NCI-H2227 treated with DMSO at 0.1 percent for 48 hours (cell line): ENCODE measurements around the gene FUBP3.
"Not testable (repeated sequence)": the region's sequence is repeated elsewhere in the genome, so short reads cannot be mapped to it uniquely, and the experiment has no call there.

ENCODE experiments used
- DNase-seq: peaks from one replicate; lab custom pipeline; 2025; lab: John Stamatoyannopoulos, UW

The FUBP3 gene

DNA sequence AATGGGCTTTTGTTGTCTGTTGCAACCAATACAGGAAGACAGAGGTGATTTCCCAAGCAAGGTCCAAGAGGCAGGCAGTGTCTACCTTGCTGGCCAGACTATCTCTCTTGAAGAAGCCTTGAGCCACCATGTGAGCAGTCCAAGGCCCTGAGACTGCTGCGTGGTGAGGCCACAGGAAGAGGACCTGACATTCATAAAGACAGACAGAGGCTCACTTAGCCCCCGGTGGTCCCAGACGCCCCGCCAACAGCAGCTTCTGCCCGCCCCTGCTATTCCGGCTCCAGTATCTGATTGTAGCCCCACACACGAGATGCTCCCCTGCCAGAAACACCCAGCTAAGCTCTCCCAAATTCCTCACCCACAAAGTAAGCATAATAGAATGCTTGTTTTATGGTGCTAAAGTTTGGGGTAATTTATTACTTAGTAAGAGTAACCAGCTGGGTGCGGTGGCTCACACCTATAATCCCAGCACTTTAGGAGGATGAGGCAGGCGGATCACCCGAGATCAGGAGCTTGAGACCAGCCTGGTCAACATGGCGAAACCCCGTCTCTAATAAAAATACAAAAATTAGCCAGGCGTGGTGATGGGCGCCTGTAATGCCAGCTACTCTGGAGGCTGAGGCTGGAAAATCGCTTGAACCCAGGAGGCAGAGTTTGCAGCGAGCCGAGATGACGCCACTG, 22.8 kb upstream of the FUBP3 start:
- no peak for DNase-seq

DNA sequence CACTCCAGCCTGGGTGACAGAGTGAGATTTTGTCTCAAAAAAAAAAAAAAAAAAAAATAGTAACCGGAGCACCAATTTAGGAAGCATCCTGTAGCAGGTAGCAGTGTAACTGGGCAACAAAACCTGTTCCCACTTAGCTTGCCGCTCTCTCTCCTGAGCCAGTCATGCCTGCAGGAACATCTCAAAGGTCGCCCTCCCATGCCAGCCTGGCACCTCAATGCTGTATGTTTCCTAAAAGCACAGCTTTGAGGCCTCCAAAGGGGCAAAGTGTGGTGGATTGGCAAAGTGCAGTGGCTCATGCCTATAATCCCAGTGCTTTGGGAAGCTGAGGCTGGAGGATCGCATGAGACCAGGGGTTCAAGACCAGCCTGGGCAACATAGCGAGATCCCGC, 22.3 kb upstream of the FUBP3 start:
- DNase-seq: no peak

DNA sequence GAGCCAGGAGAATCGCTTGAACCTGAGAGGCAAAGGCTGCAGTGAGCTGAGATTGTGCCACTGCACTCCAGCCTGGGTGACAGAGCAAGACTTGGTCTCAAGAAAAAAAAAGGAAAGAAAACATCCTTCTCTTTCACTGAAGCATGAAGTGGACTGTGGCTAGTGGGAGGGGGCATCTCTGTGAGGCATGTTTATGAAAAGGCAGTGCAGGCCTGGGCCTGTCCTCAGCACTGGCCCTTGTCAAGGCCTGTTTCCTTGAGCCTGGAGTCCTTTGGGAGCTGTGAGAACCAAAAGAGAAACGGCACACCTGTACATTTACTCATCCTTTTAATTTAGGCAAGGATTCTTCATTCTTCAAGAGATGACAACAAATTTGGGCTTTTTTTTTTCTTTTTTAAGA, 18.3 kb upstream of the FUBP3 start:
- DNase-seq: no peak

DNA sequence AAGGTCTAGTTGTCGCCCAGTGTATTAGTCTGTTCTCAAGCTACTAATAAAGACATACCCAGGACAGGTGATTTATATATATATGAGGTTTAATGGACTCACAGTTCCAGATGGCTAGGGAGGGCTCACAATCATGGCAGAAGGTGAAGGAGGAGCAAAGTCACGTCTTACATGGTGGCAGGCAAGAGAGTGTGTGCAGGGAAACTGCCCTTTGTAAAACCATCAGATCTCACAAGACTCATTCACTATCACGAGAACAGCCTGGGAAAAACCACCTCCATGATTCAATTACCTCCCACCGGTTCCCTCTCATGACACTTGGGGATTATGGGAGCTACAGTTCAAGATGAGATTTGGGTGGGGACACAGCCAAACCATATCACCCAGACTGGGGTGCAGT, 16.9 kb upstream of the FUBP3 start:
- not testable (repeated sequence) for DNase-seq

DNA sequence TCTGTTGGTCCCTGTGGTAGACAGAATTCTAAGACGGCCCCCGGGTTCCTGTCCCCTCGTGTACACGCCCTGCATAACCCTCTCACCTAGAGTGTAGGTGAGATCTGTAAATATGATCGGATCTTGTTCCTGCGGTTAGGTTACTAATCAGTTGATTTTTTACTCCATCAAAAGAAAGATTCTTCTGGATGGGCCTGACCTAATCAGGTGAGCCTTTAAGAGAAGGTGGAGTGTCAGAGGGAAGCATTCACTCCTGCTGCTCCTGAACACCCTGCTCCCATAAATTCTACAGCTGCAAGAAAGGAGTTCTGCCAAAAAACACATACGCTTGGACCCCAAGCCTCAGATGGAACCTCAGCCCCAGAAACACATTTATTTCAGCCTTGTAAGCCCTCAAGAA, 15.6 kb upstream of the FUBP3 start:
- no peak for DNase-seq

DNA sequence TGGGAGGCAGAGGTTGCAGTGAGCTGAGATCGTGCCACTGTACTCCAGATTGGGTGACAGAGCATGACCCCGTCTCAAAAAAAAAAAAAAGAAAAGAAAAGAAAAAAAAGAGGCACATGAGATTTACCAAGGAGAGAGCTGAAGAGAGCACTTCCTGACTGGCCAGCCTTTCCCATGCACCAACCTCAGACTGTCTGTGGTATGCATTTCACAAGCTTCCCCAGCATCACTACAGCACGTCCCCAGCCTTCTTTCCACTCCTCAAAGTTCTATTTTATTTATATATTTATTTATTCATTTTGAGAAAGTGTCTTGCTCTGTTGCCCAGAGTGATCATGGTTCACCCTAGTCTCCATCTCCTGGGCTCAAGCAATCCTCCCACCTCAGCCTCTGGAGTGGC, 13.6 kb upstream of the FUBP3 start:
- DNase-seq: no peak

DNA sequence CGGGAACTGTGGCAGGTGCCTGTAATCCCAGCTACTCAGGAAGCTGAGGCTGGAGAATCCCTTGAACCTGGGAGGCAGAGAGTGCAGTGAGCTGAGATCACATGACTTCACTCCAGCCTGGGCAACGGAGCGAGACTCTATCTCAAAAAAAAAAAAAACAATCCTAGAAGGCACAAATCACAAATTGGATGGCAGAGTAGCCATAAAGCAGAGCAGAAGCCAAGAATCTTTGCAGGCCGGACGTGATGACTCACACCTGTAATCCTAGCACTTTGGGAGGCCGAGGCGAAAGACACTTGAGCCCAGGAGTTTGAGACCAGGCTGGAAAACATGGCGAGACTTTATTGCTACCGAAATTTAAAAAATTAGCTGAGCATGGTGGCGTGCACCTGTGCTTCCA, 9.2 kb upstream of the FUBP3 start:
- DNase-seq: no peak

DNA sequence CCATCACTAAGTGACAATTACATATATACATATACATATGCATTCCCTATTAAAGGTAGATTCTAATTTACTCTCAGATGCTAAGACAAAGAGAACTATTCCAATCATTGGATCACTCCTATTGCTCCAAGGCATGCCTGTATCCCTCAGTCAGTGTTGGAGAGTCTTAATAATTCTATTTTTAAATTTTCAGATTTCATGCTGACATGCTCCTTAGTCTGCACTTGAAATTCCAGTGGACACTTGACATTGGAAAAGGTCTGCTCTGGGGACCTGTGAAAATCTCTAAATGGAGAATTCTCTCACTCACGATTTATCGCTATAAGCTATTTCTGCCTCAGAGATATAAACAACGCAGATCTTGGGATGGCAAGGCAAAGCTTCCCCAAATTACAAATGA, 3.9 kb upstream of the FUBP3 start:
- no peak for DNase-seq

DNA sequence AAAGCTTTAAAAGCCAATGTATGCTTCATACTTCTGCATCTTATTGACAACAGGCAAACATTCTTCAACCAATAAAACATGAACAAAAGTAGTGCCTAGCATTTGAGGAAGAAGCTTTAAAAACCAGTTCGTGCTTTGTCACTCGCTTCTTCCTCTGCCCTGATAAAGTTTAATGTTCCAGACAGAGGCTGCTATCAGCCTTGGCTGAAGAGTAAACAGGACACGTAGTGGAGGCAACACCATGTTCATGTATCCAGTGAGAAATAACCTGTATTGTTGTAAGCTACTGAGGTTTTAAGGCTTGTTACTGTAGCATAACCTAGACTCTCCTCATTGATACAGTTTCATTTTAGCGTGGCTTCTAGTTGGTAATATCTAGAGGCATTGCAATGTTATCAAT, 3.2 kb upstream of the FUBP3 start:
- no peak for DNase-seq

DNA sequence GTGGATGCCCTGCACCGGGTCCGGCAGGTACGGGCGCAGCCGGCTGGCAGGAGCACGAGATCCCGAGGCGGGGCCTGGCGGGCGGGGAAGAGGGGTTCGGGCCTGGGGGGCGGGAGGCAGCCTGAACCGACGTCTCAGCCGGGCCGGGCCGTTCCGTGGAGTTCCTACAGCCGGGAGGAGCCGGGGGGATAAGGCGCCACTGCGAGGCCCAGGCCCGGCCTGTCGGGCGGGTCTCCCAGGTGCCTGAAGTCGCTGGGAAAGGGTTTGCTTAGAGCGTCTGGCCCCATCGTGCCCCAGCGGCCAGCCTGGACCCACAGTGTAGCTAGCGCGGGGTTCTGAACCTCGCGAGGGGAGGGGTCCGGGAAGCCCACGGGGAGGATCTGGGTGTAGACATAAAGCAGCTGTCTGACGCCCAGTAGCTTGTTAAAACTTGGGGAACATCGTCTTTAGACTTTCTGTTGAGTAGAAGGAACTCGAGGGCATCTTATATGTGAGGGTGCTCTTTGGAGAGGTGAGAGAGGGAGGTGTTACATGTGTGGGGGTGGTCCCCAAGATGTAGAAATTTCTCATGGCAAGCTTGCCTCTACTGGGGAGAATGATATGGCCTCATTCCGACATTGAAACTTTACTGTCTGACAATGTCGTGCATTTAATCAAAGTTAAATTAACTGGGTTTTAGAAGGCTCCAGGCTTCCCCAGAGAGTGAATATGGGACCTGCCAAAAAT, 524 bp downstream of the FUBP3 start:
- no peak for DNase-seq

DNA sequence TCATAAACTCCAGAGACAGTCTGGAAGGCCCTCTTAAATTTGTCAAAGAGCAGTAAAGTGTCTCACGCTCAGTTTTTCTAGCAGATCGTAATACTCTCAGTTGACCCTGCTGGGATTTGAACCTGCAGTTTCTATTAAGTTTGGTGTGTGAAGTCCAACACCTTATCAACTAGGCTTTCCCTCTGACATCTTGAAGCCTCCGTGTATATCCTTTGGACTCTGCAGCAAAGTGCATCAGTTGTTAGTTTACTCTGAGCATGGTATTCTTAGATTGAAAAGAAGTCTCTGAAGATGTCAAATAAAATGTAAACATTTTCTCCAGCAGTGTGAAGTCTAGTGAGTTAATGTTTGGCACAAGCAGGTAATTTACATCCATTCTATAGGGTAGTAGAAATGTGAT, 2.4 kb downstream of the FUBP3 start:
- no peak for DNase-seq

DNA sequence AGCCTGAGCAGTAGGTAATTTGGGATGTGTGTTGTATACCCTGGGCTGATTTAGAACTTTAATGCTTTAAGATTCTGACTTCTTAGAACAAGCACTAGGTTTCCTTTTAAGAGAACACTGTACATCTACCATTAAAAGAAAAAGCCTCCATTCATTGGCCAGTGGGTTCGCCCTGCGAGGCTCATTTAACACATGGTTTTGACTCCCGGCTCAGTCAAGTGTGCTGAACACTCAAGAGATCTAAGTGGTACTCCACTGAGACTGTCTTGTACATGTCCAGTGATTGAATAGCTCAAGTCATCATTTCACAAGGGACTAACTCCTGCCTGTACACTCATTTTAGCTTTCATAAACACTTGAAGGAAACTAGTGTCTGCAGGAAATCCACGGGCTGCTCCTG, 3.9 kb downstream of the FUBP3 start:
- DNase-seq: no peak

DNA sequence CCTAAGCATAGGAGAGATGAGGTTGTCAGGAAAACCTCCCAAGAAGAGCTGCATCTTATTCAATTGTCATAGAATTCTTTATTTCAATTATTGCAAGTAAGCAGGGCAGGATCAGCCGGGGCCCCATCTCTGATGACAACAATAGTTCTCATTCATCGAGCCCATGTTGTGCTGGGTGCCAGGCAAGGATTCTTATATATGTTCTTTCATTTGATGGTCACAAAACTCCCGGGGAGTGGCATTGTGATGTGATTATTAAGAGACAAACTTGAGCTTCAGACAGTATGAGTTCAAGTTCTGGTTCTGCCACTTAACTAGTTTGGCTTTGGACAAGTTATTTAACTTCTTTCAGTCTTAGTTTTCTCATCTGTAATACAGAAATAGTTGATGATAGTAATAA, 8.5 kb downstream of the FUBP3 start:
- no peak for DNase-seq

DNA sequence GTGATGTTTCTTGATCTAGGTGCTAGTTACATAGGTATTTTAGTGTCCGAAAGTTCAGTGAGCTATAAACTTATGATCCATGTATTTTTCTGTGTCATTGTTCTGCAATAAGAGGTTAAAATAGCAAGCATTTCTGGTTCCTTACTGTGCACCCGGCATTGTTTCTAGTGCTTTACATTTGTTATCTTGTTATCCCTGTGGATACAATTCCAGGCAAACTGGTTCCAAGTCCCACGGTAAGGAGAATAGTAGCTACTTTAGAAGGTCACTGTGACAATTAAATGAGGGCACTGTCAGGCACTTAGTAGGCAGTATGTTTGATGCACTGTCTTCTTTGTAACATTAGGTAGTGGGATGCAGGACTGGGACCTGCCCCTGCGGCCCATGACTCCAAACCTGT, 9.0 kb downstream of the FUBP3 start:
- no peak for DNase-seq

DNA sequence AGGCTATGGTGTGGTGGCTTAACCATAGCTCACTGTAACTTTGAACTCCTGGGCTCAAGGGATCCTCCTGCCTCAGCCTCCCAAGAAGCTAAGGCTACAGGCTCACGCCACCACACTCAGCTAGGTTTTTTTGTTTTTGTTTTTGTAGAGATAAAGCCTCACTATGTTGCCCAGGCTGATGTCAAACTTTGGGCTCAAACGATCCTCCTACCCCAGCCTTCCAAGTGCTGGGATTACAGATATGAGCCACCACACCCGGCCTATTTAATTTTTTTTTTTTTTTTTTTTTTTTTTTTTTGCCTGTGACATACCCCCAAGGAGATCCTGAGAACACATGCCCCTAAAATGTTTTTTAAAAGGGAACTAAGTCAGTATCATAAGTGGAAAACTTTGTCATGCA, 10.4 kb downstream of the FUBP3 start:
- DNase-seq: no peak

DNA sequence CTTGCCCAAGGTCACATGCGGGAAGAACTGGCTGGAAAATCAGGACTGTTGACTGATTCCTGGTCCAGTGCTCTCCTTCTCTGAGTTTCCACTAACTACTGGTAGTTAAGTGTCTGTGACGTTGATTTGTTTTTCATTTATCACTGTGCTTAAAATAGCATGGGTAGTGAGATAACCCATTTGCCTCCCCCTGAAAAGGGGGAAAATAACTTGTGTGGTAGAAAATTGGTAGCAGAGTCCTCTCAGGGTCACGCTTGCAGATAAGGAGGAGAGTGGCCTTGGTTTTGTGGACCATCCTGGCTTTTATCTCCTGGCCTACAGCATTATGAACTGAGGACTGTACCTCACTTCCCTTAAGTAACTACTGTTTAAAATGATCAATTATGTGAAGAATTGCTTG, 10.9 kb downstream of the FUBP3 start:
- no peak for DNase-seq

DNA sequence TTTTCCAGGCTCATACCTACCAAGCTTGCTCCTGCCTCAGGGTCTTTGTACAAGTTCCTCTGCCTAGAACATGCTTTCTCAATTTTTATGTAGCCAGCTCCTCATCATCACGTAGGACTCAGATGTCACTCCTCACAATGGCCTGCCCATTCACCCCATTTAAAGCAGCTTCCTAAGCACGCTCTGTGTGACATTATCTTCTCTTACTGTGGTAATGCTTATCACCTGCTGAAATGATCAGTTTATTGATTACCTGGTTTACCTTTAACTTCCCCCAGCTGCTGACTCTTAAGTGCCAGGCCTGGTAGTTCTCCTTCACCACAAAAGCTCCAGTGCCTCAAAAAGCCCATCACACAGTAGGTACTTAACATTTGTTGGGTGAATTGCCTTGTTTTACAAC, 13.6 kb downstream of the FUBP3 start:
- no peak for DNase-seq

DNA sequence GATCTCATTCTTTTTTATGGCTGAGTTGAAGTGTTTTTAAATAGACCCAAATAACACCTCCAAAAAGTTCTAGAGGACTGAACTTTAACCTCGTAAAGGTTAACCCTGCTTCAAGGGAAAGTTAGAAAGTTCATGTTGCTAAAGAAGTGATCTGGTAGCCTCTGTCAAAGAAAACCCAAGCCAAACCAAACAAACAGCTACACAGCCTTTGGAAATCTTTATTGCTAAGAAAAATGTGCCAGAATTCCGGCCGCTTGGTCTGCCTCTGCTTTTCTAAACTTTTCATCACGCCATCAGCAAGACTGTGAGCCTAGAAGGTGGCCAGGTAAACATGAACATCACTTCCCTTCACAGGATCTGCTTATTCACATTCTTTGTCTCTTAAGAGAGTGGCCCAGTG, 17.9 kb downstream of the FUBP3 start:
- no peak for DNase-seq

DNA sequence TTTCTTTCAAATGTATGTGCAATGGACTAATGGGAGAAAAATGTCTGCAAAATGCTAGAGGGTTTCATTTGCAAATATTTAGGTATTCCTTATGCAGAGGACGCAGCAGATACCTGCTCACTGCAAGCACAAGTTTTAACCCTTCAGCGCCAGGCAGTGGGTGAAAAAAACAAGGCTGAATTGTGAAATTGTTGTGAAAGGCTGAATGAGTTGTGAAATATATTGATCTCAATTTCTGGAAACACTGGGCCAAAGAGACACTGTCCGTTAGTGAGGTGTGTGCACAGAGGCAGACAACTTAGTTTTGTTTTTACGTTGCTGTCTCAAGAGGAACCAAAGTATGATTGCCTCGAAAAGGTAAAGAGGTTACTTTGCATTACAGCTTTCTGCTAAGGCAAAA, 18.8 kb downstream of the FUBP3 start:
- DNase-seq: no peak

DNA sequence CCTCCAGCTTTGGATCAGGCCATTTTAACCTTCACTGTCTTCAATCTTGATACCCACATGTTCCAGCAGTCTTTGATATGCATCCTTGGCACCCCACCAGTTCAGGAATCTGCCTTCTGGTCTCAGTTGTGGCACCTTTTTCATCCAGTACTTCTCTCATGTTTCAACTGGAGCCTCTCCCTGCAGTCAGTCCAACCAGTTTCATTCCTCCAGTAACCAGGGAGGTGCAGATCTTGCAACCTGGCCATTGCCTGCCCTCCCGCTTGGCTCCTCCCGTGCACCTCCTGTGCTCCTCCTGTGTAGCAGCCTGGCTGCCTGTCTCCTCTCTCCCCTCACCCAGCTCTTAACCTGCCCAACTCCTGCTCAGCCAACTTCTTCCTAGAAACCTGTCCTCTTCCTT, 20.2 kb downstream of the FUBP3 start:
- no peak for DNase-seq

DNA sequence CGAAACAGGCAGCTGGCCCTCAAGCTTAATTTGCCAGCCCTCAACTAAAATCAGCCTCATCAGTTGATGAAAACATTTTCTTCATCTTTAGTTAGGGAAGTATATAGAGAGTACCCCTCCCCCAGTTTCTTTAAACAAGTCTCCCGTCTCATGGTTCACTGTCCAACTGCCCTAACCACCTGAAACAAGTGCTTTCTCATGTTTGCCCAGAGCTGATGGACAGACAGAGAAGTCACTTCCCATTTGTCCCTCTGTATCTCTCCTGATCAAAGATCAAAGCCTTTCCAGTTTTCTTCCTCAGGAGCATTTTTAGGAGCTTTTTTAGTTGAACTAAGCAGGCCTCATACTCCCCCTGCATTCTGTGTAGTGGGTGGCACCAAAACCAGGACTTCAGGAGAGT, 21.7 kb downstream of the FUBP3 start:
- DNase-seq: no peak

DNA sequence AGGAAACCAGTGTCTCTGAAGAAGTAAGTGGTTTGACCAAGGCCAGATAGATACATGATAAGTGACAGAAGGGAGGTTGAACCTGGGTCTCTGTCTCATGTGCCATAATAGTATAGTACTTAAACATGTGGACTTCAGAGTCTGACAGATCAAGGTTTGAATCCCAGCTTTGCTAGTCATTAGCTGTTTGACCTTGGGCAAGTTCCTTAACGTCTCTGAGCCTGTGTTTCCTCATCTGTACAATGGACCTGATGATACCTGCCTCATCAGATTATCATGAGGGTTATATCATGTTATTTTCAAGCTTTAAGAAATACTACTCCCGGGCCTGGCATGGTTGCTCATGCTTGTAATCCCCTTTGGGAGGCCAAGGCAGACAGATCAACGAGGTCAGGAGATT, 24.9 kb downstream of the FUBP3 start:
- no peak for DNase-seq

DNA sequence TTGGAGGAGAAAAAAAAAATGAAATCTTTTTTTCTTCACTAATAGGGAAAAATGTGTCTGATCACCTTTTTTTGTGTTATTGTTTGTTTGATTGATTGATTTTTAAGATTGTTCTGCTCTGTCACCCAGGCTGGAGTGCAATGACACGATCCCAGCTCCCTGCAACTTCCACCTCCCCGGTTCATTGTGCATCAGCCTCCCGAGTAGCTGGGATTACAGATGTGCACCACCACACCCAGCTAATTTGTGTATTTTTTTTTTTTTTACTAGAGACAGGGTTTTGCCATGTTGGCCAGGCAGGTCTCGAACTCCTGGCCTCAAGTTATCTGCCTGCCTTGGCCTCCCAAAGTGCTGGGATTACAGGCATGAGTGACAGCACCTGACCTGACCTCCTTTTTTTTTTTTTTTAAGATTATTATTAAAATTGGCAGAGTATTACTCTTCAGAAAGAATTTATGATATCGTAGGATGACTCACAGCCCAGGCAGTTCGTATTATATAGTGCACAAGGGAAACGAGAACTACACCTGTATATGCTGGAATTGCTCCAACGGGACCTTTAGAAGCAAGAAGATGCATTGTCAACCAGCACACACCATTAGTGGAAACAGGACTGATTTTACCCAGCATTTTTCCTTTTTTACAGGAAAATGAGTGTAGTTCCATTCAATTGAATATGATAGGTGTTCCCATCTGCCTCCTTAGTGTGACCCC, 27.7 kb downstream of the FUBP3 start:
- DNase-seq: no peak
